PC-3 (cell line): ENCODE measurements around the gene FHAD1. TPM values are rescaled to one million over a fixed set of nuclear protein-coding genes. Genes with fewer than 3 reads are reported as not detected.

Source experiments
- ATAC-seq: fragments of 200-7000 bp; cut with Tn5 transposase; 2 replicates; pipeline ENCODE4 v1.9.1; 2020; ENCODE audit warnings: mild to moderate bottlenecking, moderate library complexity
- BruUV-seq: library from RNA; stranded (reverse); fragments of 400-500 nt; replicated peaks from 2 replicates; lab custom pipeline; 2021; lab: Mats Ljungman, UMichigan
- CTCF ChIA-PET: fragments of 300-600 bp; sonication (Branson Sonifier 250); formaldehyde crosslinking; loops from one replicate; lab custom pipeline; 2022; ENCODE audit warnings: antibody characterized with exemption; lab: Charles Lee
- POLR2A ChIA-PET: fragments of 300-600 bp; sonication (Branson Sonifier 250); formaldehyde crosslinking; loops from one replicate; lab custom pipeline; 2022; ENCODE audit warnings: antibody characterized with exemption; ENCODE audit not compliant: unreplicated experiment; lab: Charles Lee
- DNase-seq: peaks from one replicate; pipeline ENCODE4 v3.0.0-alpha.2; 2015
- H2AFZ ChIP-seq: fragments of 300-600 bp; sonication (generic); 2 replicates; pipeline ENCODE4 v1.6.0; 2016; ENCODE audit warnings: antibody characterized with exemption, low read length
- H3F3A ChIP-seq: fragments of 300-600 bp; sonication (generic); one replicate; pipeline ENCODE4 v1.6.0; 2017; ENCODE audit warnings: antibody characterized with exemption, low read length, control low read depth, mild to moderate bottlenecking; ENCODE audit not compliant: unreplicated experiment
- H3K27ac ChIP-seq: fragments of 300-600 bp; sonication (generic); 2 replicates; pipeline ENCODE4 v1.5.1; 2016; ENCODE audit warnings: mild to moderate bottlenecking, low read length
- H3K27me3 ChIP-seq: fragments of 300-600 bp; sonication (generic); 2 replicates; pipeline ENCODE4 v1.6.1; 2016; ENCODE audit warnings: low read length, mixed read lengths
- H3K36me3 ChIP-seq: fragments of 300-600 bp; sonication (generic); 2 replicates; pipeline ENCODE4 v1.6.1; 2016; ENCODE audit warnings: low read depth, mixed run types, low read length, mixed read lengths
- H3K4me1 ChIP-seq: fragments of 300-600 bp; sonication (generic); 2 replicates; pipeline ENCODE4 v1.5.1; 2016; ENCODE audit warnings: low read length; ENCODE audit not compliant: insufficient read depth
- H3K4me2 ChIP-seq: fragments of 300-600 bp; sonication (generic); 2 replicates; pipeline ENCODE4 v1.6.0; 2016; ENCODE audit warnings: low read length
- H3K4me3 ChIP-seq: fragments of 300-600 bp; sonication (generic); 2 replicates; pipeline ENCODE4 v1.5.1; 2016; ENCODE audit warnings: mild to moderate bottlenecking, low read length, mixed read lengths
- H3K79me2 ChIP-seq: fragments of 300-600 bp; sonication (generic); 2 replicates; pipeline ENCODE4 v1.6.1; 2017; ENCODE audit warnings: low read length, mixed read lengths
- H3K9ac ChIP-seq: fragments of 300-600 bp; sonication (generic); 2 replicates; pipeline ENCODE4 v1.6.0; 2016; ENCODE audit warnings: mild to moderate bottlenecking, low read length
- H3K9me2 ChIP-seq: fragments of 300-600 bp; sonication (generic); replicated peaks from 2 replicates; pipeline ENCODE4 v1.6.1; 2016; ENCODE audit warnings: mixed run types, low read length, mixed read lengths
- H3K9me3 ChIP-seq: fragments of 300-600 bp; sonication (generic); 2 replicates; pipeline ENCODE4 v1.6.1; 2016; ENCODE audit warnings: low read length, mixed read lengths
- H4K20me1 ChIP-seq: fragments of 300-600 bp; sonication (generic); 2 replicates; pipeline ENCODE4 v1.6.1; 2016; ENCODE audit warnings: low read length, mixed read lengths
- EZH2 ChIP-seq: fragments of 300-600 bp; sonication (generic); IDR thresholded peaks from one replicate; pipeline ENCODE4 v1.6.1; 2017; ENCODE audit warnings: antibody characterized with exemption, mild to moderate bottlenecking, low read length; ENCODE audit not compliant: unreplicated experiment
- EZH2phosphoT487 ChIP-seq: fragments of 300-600 bp; sonication (generic); IDR thresholded peaks from 2 replicates; pipeline ENCODE4 v1.6.1; 2018; ENCODE audit warnings: mild to moderate bottlenecking, antibody characterized with exemption, low read length, borderline replicate concordance
- intact Hi-C: fragments of 100-400 bp; cut with micrococcal nuclease; formaldehyde crosslinking; loops from 2 replicates; pipeline ENCODE4 v1.9.0; 2023
- total RNA-seq: library from RNA; depleted of rRNA; stranded (reverse); fragments of >200 nt; gene quantifications from 2 replicates; pipeline ENCODE4 v1.2.3, GENCODE V29; 2014
- TF ChIP-seq, protein P1 (sequence below): fragments of 300-600 bp; sonication (generic); conservative IDR thresholded peaks from 2 replicates; pipeline ENCODE4 v1.5.1; 2017; ENCODE audit warnings: antibody characterized with exemption, low read depth, mild to moderate bottlenecking, low read length

Gene FHAD1
- total RNA-seq, 1 experiment from 2014 or later: 0.95 TPM

DNA sequence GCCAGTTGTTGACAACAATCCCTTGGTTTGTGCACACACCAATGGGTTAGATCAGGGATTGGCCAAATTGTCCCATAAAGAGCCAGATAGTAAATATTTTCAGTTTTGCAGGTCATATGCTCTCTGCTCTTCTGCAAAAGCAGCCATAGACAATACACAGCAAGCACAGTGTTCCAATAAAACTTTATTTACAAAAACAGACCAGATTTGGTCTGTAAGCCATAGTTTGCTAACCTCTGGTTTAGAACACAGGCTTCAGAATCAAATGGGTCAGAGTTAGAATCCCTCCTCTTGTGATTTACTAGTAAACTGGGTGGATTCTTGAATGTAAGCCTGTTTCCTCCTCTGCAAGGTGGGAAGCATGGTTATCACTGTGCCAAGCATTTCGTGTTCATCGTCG is 97.4 kb downstream of the FHAD1 start:
- ChIA-PET POLR2A (no interaction called here), CTCF (no interaction called here)
- Histone ChIP-seq H3K27me3 (no peaks in the 10 kb centered on the region), H3K79me2 (no peaks in the 10 kb centered on the region), H3K27ac (no peak overlapping the region), H3K4me1 (peaks cover 20% of the 10 kb centered on the region), H3K9me2 (no peaks in the 10 kb centered on the region), H2AFZ (no peak overlapping the region), H3K4me2 (no peak overlapping the region), H3K36me3 (no peaks in the 10 kb centered on the region), H4K20me1 (no peaks in the 10 kb centered on the region), H3K4me3 (no peak overlapping the region), H3K9ac (no peak overlapping the region), H3F3A (peaks cover 4% of the 10 kb centered on the region), H3K9me3 (no peaks in the 10 kb centered on the region)
- no TSS peak for BruUV-seq
- intact Hi-C loops: no loop called here
- TF ChIP-seq EZH2: no peak
- TF ChIP-seq EZH2phosphoT487: no peak
- TF ChIP-seq, protein P1, sequence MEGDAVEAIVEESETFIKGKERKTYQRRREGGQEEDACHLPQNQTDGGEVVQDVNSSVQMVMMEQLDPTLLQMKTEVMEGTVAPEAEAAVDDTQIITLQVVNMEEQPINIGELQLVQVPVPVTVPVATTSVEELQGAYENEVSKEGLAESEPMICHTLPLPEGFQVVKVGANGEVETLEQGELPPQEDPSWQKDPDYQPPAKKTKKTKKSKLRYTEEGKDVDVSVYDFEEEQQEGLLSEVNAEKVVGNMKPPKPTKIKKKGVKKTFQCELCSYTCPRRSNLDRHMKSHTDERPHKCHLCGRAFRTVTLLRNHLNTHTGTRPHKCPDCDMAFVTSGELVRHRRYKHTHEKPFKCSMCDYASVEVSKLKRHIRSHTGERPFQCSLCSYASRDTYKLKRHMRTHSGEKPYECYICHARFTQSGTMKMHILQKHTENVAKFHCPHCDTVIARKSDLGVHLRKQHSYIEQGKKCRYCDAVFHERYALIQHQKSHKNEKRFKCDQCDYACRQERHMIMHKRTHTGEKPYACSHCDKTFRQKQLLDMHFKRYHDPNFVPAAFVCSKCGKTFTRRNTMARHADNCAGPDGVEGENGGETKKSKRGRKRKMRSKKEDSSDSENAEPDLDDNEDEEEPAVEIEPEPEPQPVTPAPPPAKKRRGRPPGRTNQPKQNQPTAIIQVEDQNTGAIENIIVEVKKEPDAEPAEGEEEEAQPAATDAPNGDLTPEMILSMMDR: no peak
- DNase-seq (no peak), ATAC-seq (no peak)

DNA sequence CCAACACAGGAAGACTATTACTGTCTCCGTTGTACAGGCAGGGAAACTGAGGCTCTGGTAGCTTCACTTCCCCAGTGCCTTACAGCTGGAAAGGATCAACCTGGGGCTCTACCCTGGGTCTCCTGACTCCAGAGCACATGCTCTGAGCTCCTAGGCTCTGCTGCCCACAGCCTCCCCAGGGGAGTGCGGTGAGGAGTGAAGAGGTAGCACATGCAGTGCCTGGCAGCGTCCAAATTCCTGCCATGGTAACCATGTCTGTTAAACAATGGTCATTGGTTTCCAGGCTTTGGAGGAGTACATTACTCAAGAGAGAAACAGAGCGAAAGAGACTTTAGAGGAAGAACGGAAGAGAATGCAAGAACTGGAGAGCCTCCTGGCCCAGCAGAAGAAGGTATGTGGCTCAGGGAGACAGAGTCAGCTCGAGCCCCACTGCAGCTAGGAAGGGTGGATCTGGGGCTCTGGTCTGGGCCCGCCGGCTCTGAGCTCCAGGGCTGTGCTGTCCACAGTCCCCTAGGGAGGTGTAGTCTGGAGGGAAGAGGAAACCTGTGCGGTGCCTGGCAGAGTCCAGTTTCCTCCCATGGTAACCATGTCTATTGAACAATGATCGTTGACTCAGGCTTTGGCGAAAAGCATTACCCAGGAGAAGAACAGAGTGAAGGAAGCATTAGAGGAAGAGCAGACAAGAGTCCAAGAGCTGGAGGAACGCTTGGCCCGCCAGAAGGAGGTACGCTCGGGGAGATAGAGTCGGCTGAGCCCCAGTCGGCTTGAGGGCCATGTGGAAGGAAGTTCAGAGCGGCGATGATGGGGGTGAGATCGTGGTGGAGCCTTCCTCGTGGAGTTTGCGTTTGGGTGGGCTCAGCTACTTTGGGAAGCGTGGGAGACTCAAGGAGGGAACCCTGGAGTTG is 98.0 kb downstream of the FHAD1 start:
- ChIA-PET CTCF (no interaction called here), POLR2A (no interaction called here)
- no peaks in the 10 kb centered on the region for H3K79me2 ChIP-seq
- TF ChIP-seq EZH2phosphoT487: no peak
- TF ChIP-seq, protein P1: no peak
- no peak for TF ChIP-seq EZH2
- no peaks in the 10 kb centered on the region for H3K9me2 ChIP-seq
- H3K4me1 ChIP-seq: peaks cover 17% of the 10 kb centered on the region
- H2AFZ ChIP-seq: no peak overlapping the region
- H3F3A ChIP-seq: peaks cover 4% of the 10 kb centered on the region
- H4K20me1 ChIP-seq: no peaks in the 10 kb centered on the region
- H3K9me3 ChIP-seq: no peaks in the 10 kb centered on the region
- H3K9ac ChIP-seq: no peak overlapping the region
- no peak overlapping the region for H3K4me2 ChIP-seq
- BruUV-seq: no TSS peak
- H3K27me3 ChIP-seq: no peaks in the 10 kb centered on the region
- intact Hi-C loops: no loop called here
- no peak overlapping the region for H3K4me3 ChIP-seq
- ATAC-seq (no peak), DNase-seq (no peak)
- no peak overlapping the region for H3K27ac ChIP-seq
- no peaks in the 10 kb centered on the region for H3K36me3 ChIP-seq

DNA sequence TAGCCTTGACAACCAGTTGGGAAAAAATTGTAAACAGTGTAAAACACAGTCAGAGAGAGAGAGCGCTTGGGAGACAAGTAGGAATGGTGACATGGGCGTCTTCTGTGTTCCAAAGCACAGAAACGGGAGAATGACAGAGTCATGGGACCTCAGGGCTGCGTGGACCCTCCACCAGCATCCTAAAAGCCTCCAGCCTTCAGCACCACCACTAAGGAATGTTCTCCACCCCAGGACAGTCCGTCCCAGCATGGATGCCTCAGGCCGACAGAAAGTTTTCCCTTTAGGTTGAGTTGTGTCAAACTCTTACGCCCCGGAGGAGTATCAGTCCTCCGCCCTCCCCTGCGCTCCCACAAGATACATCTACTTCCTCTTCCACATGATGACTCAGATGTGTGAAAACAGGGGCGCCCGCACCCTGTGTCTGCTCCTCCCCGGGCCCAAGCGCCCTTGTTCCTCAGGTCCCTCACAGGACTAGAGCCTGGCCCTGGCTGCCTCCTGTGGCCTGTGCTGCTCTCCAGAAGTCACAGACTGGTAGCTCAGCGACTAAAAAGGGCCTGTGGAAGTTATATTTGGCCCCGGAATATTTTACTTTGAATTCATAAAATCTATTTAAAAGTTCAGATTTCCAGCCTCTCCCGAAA is 98.8 kb downstream of the FHAD1 start:
- H4K20me1 ChIP-seq: no peaks in the 10 kb centered on the region
- CTCF ChIA-PET: no interaction called here
- no peak overlapping the region for H3K27ac ChIP-seq
- peaks cover 4% of the 10 kb centered on the region for H3F3A ChIP-seq
- POLR2A ChIA-PET: no interaction called here
- H2AFZ ChIP-seq: no peak overlapping the region
- intact Hi-C loops: no loop called here
- H3K79me2 ChIP-seq: no peaks in the 10 kb centered on the region
- DNase-seq: no peak
- H3K9me2 ChIP-seq: no peaks in the 10 kb centered on the region
- H3K9ac ChIP-seq: no peak overlapping the region
- peaks cover 25% of the 10 kb centered on the region for H3K4me1 ChIP-seq
- no peak overlapping the region for H3K4me3 ChIP-seq
- H3K27me3 ChIP-seq: no peaks in the 10 kb centered on the region
- H3K9me3 ChIP-seq: no peaks in the 10 kb centered on the region
- no peak overlapping the region for H3K4me2 ChIP-seq
- ATAC-seq: no peak
- no peaks in the 10 kb centered on the region for H3K36me3 ChIP-seq
- no TSS peak for BruUV-seq
- TF ChIP-seq EZH2 (no peak), EZH2phosphoT487 (no peak)
- TF ChIP-seq, protein P1: no peak
